Transverse colon (tissue), 4 donors: ENCODE measurements around the gene BLOC1S3.
"Not testable (repeated sequence)": the region's sequence is repeated elsewhere in the genome, so short reads cannot be mapped to it uniquely, and the experiment has no call there.

Experiments used
- EP300 ChIP-seq: sonication (generic); formaldehyde crosslinking; IDR thresholded peaks from one replicate; pipeline ENCODE4 v1.6.1; 2017; ENCODE audit warnings: antibody characterized with exemption, low read depth
- POLR2A ChIP-seq: fragments of 450-650 bp; IDR thresholded peaks from one replicate; pipeline ENCODE4 v1.6.1; 2016; ENCODE audit warnings: antibody characterized with exemption, mild to moderate bottlenecking, moderate library complexity
- POLR2AphosphoS5 ChIP-seq, 3 donors: sonication (generic); formaldehyde crosslinking; IDR thresholded peaks; one replicate each; pipeline ENCODE4 v1.6.1; 2016; ENCODE audit warnings: antibody characterized with exemption in 3 of 3
- TF ChIP-seq, protein P1 (sequence below), 5 experiments: fragments of 200-600 bp in 3 of 5; fragments of 450-650 bp in 2 of 5; sonication (generic) in 3 of 5; IDR thresholded peaks; 1 replicate in 2 of 5; 2 replicates in 3 of 5; pipeline ENCODE4 v1.5.1; 2016 to 2017; ENCODE audit warnings: antibody characterized with exemption in 5 of 5, inconsistent platforms in 3 of 5, mild to moderate bottlenecking in 2 of 5, moderate library complexity in 1 of 5

DNA sequence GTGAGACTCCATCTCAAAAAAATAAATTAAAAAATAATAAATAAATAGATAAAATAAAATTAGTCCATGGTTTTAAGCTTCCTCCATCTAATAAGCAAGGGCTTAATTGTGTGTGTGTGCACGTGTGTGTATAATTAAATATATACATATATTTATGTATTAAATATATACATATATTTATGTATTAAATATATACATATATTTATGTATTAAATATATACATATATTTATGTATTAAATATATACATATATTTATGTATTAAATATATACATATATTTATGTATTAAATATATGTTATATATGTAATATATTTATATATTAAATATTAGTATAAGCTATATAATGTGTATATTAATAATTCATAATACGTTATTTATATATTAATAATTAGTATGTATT, 50.5 kb downstream of the BLOC1S3 start:
- TF ChIP-seq, protein P1, sequence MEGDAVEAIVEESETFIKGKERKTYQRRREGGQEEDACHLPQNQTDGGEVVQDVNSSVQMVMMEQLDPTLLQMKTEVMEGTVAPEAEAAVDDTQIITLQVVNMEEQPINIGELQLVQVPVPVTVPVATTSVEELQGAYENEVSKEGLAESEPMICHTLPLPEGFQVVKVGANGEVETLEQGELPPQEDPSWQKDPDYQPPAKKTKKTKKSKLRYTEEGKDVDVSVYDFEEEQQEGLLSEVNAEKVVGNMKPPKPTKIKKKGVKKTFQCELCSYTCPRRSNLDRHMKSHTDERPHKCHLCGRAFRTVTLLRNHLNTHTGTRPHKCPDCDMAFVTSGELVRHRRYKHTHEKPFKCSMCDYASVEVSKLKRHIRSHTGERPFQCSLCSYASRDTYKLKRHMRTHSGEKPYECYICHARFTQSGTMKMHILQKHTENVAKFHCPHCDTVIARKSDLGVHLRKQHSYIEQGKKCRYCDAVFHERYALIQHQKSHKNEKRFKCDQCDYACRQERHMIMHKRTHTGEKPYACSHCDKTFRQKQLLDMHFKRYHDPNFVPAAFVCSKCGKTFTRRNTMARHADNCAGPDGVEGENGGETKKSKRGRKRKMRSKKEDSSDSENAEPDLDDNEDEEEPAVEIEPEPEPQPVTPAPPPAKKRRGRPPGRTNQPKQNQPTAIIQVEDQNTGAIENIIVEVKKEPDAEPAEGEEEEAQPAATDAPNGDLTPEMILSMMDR (IDR thresholded peaks at IDR 0.05), result not testable (repeated sequence)
- TF ChIP-seq POLR2A; POLR2AphosphoS5 (IDR thresholded peaks at IDR 0.05); EP300: not testable (repeated sequence)
